Measurements from ENCODE around the gene CTNNA2. TPM values are rescaled to one million over a fixed set of nuclear protein-coding genes. Genes with fewer than 3 reads are reported as not detected.

CTNNA2 gene
- total and polyA plus RNA-seq, 5 donors, result 0.08 to 0.42 (median 0.11) TPM; not detected in 1

GRCh38 chr2:80035749-80036285 is 523.0 kb downstream of the CTNNA2 start:
- H3K27me3 ChIP-seq (ENCODE audit: control insufficient read depth, insufficient read depth), result no peaks in the 10 kb centered on the region
- no peak for ATAC-seq
- no peaks in the 10 kb centered on the region for H3K4me1 ChIP-seq (ENCODE audit: control insufficient read depth, insufficient read depth, low read length)
- H3K9me3 ChIP-seq (ENCODE audit: control insufficient read depth, low read length), result no peaks in the 10 kb centered on the region
- no peak for DNase-seq
- H3K4me3 ChIP-seq (ENCODE audit: low read length), result no peak overlapping the region
- H3K27ac ChIP-seq (ENCODE audit: low read length), result no peak overlapping the region
- 62% methylated on average over 5 of the region's 5 CpGs for WGBS
- intact Hi-C loops (cut with DNase I), result no loop called here

GRCh38 chr2:80037310-80037709 is 524.5 kb downstream of the CTNNA2 start:
- ATAC-seq (no peak), DNase-seq (no peak)
- no peaks in the 10 kb centered on the region for H3K9me3 ChIP-seq (ENCODE audit: control insufficient read depth, low read length)
- no peak overlapping the region for H3K27ac ChIP-seq (ENCODE audit: low read length)
- no peak overlapping the region for H3K4me3 ChIP-seq (ENCODE audit: low read length)
- H3K4me1 ChIP-seq (ENCODE audit: control insufficient read depth, insufficient read depth, low read length), result no peaks in the 10 kb centered on the region
- H3K27me3 ChIP-seq (ENCODE audit: control insufficient read depth, insufficient read depth), result no peaks in the 10 kb centered on the region
- intact Hi-C loops (cut with DNase I), result no loop called here
- 80% methylated on average over 4 of the region's 4 CpGs for WGBS

GRCh38 chr2:80040226-80040625 is 527.4 kb downstream of the CTNNA2 start:
- ATAC-seq (no peak), DNase-seq (no peak)
- Histone ChIP-seq H3K4me3 (ENCODE audit: low read length) (no peak overlapping the region), H3K4me1 (ENCODE audit: control insufficient read depth, insufficient read depth, low read length) (no peaks in the 10 kb centered on the region), H3K27me3 (ENCODE audit: control insufficient read depth, insufficient read depth) (no peaks in the 10 kb centered on the region), H3K9me3 (ENCODE audit: control insufficient read depth, low read length) (no peaks in the 10 kb centered on the region), H3K27ac (ENCODE audit: low read length) (no peak overlapping the region)
- intact Hi-C loops (cut with DNase I), result no loop called here
- WGBS, result 87% methylated on average over 2 of the region's 2 CpGs

DNA sequence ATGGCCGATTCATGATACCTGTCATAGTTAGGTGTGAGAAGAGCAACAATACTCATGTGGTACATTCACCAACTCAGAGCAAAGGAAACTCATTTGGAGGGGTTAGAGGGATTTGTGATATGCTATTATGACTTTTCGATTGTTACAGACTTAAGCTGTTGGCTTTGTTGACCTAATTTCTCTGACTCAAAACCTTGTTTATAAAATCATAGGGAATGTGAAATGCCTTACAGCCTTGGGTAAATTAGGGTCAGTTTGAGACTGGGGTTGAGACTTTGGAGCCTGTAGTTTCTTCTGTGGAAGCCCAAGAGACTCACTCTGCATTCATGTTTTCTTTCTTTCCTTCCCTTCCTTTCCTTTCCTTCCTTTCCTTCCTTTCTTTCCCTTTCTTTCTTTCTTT is 529.8 kb downstream of the CTNNA2 start:
- DNase-seq (no peak), ATAC-seq (no peak)
- WGBS, result 80% methylated on average over 2 of the region's 2 CpGs
- Histone ChIP-seq H3K27me3 (ENCODE audit: control insufficient read depth, insufficient read depth) (no peaks in the 10 kb centered on the region), H3K4me3 (ENCODE audit: low read length) (no peak overlapping the region), H3K4me1 (ENCODE audit: control insufficient read depth, insufficient read depth, low read length) (no peaks in the 10 kb centered on the region), H3K9me3 (ENCODE audit: control insufficient read depth, low read length) (no peaks in the 10 kb centered on the region), H3K27ac (ENCODE audit: low read length) (no peak overlapping the region)
- intact Hi-C loops (cut with DNase I), result no loop called here

DNA sequence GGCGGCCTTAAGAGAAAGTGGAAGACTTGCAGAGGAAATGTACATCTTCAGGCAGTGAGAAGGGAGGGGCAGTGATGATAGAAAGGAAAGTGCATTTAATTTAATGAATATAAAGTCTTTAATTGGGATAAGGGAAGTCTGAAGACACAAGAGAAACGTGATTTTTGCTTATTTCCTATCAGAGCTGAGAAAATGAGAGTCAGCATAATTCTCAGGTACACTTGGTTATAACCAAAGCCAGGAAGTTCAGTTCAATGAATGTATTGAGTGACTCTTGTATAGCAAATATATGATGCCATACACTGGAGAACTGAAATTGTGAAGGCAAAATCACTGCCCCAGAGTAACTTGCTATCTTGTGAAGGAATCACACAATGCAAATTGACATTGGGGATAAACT is 535.4 kb downstream of the CTNNA2 start:
- Histone ChIP-seq H3K27me3 (ENCODE audit: control insufficient read depth, insufficient read depth) (no peaks in the 10 kb centered on the region), H3K27ac (ENCODE audit: low read length) (no peak overlapping the region), H3K4me1 (ENCODE audit: control insufficient read depth, insufficient read depth, low read length) (no peaks in the 10 kb centered on the region), H3K9me3 (ENCODE audit: control insufficient read depth, low read length) (no peaks in the 10 kb centered on the region), H3K4me3 (ENCODE audit: low read length) (no peak overlapping the region)
- intact Hi-C loops (cut with DNase I), result no loop called here
- ATAC-seq, result no peak
- WGBS, result 76% methylated on average over 2 of the region's 2 CpGs
- no peak for DNase-seq

- WGBS, result 55% methylated on average over 6 of the region's 6 CpGs
- ATAC-seq (no peak), DNase-seq (no peak)
- intact Hi-C loops (cut with DNase I), result no loop called here
- no peak overlapping the region for H3K27ac ChIP-seq (ENCODE audit: low read length)
- no peaks in the 10 kb centered on the region for H3K4me1 ChIP-seq (ENCODE audit: control insufficient read depth, insufficient read depth, low read length)
- H3K9me3 ChIP-seq (ENCODE audit: control insufficient read depth, low read length), result no peaks in the 10 kb centered on the region
- H3K27me3 ChIP-seq (ENCODE audit: control insufficient read depth, insufficient read depth), result no peaks in the 10 kb centered on the region
- no peak overlapping the region for H3K4me3 ChIP-seq (ENCODE audit: low read length)
Observed at GRCh38 chr2:80050246-80050645, 537.4 kb downstream of the CTNNA2 start.

GRCh38 chr2:80053522-80054345 is 540.9 kb downstream of the CTNNA2 start:
- Histone ChIP-seq H3K9me3 (ENCODE audit: control insufficient read depth, low read length) (no peaks in the 10 kb centered on the region), H3K27me3 (ENCODE audit: control insufficient read depth, insufficient read depth) (no peaks in the 10 kb centered on the region), H3K4me1 (ENCODE audit: control insufficient read depth, insufficient read depth, low read length) (no peaks in the 10 kb centered on the region), H3K4me3 (ENCODE audit: low read length) (no peak overlapping the region), H3K27ac (ENCODE audit: low read length) (no peak overlapping the region)
- DNase-seq (no peak), ATAC-seq (no peak)
- intact Hi-C loops (cut with DNase I), result no loop called here
- 36% methylated on average over 8 of the region's 8 CpGs for WGBS

GRCh38 chr2:80054346-80054675 is 541.5 kb downstream of the CTNNA2 start:
- Histone ChIP-seq H3K4me3 (ENCODE audit: low read length) (no peak overlapping the region), H3K4me1 (ENCODE audit: control insufficient read depth, insufficient read depth, low read length) (no peaks in the 10 kb centered on the region), H3K27ac (ENCODE audit: low read length) (no peak overlapping the region), H3K27me3 (ENCODE audit: control insufficient read depth, insufficient read depth) (no peaks in the 10 kb centered on the region), H3K9me3 (ENCODE audit: control insufficient read depth, low read length) (no peaks in the 10 kb centered on the region)
- no peak for DNase-seq
- intact Hi-C loops (cut with DNase I), result no loop called here
- ATAC-seq, result no peak
- WGBS, result 78% methylated on average over 2 of the region's 2 CpGs

GRCh38 chr2:80057956-80058355 is 545.1 kb downstream of the CTNNA2 start:
- Histone ChIP-seq H3K4me1 (ENCODE audit: control insufficient read depth, insufficient read depth, low read length) (no peaks in the 10 kb centered on the region), H3K4me3 (ENCODE audit: low read length) (no peak overlapping the region), H3K27ac (ENCODE audit: low read length) (no peak overlapping the region), H3K27me3 (ENCODE audit: control insufficient read depth, insufficient read depth) (peaks cover 2% of the 10 kb centered on the region), H3K9me3 (ENCODE audit: control insufficient read depth, low read length) (no peaks in the 10 kb centered on the region)
- WGBS, result 93% methylated on average over 1 of the region's 1 CpG
- ATAC-seq (no peak), DNase-seq (no peak)
- intact Hi-C loops (cut with DNase I), result no loop called here

- no peak overlapping the region for H3K27ac ChIP-seq (ENCODE audit: low read length)
- no peak for ATAC-seq
- intact Hi-C loops (cut with DNase I), result no loop called here
Observed at GRCh38 chr2:80058562-80058961, 545.7 kb downstream of the CTNNA2 start.

DNA sequence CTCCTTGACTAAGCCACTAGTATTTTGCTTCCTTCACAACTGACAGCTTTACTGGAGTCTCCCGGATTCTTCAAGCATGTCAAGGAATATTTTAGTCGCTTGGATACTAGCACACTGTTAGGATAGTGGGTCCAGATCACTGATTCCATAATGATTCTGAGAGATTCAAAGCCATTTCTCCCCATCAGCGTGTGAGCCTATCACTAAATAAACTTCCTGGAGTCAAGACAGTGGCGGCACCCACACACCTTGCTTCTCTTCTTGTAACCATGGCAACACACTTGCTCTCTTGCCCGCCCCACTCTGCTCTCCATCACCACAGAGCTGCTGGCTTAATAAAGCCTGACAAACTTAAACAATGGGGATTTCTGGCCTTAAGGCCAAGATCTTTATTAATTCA is 546.6 kb downstream of the CTNNA2 start:
- H3K27me3 ChIP-seq (ENCODE audit: control insufficient read depth, insufficient read depth), result peaks cover 2% of the 10 kb centered on the region
- no peak overlapping the region for H3K4me3 ChIP-seq (ENCODE audit: low read length)
- DNase-seq (no peak), ATAC-seq (no peak)
- 77% methylated on average over 5 of the region's 5 CpGs for WGBS
- H3K4me1 ChIP-seq (ENCODE audit: control insufficient read depth, insufficient read depth, low read length), result no peaks in the 10 kb centered on the region
- no peak overlapping the region for H3K27ac ChIP-seq (ENCODE audit: low read length)
- intact Hi-C loops (cut with DNase I), result no loop called here
- no peaks in the 10 kb centered on the region for H3K9me3 ChIP-seq (ENCODE audit: control insufficient read depth, low read length)

More at GRCh38 chr2:80058562-80058961, 545.7 kb downstream of the CTNNA2 start:
- Histone ChIP-seq H3K27me3 (ENCODE audit: control insufficient read depth, insufficient read depth) (peaks cover 2% of the 10 kb centered on the region), H3K4me1 (ENCODE audit: control insufficient read depth, insufficient read depth, low read length) (no peaks in the 10 kb centered on the region), H3K9me3 (ENCODE audit: control insufficient read depth, low read length) (no peaks in the 10 kb centered on the region), H3K4me3 (ENCODE audit: low read length) (no peak overlapping the region)
- no peak for DNase-seq
- WGBS, result 86% methylated on average over 4 of the region's 4 CpGs

- peaks cover 2% of the 10 kb centered on the region for H3K27me3 ChIP-seq (ENCODE audit: control insufficient read depth, insufficient read depth)
- ATAC-seq (no peak), DNase-seq (no peak)
- no peaks in the 10 kb centered on the region for H3K9me3 ChIP-seq (ENCODE audit: control insufficient read depth, low read length)
- intact Hi-C loops (cut with DNase I), result no loop called here
- H3K4me1 ChIP-seq (ENCODE audit: control insufficient read depth, insufficient read depth, low read length), result no peaks in the 10 kb centered on the region
- H3K27ac ChIP-seq (ENCODE audit: low read length), result no peak overlapping the region
- no peak overlapping the region for H3K4me3 ChIP-seq (ENCODE audit: low read length)
Observed at GRCh38 chr2:80061881-80062280, 549.0 kb downstream of the CTNNA2 start.
